Common myeloid progenitor, CD34-positive (primary cell): Measurements from ENCODE around the gene MARCHF3.

Experiments
- CTCF ChIA-PET: fragments of 350-600 bp; sonication (Branson Sonifier 250); formaldehyde crosslinking; loops from one replicate; lab custom pipeline; 2021; ENCODE audit warnings: antibody characterized with exemption; lab: Charles Lee
- POLR2A ChIA-PET: fragments of 350-600 bp; sonication (Branson Sonifier 250); formaldehyde crosslinking; loops from one replicate; lab custom pipeline; 2021; ENCODE audit warnings: antibody characterized with exemption; lab: Charles Lee
- DNase-seq, 3 donors: peaks; one replicate each; pipeline versions ENCODE4 v3.0.0 to v3.0.0-alpha.2; 2013
- H3K27ac ChIP-seq, 2 experiments: 1 replicate in 1 of 2; 2 replicates in 1 of 2; pipeline ENCODE4 v1.7.0; 2013; ENCODE audit warnings: inconsistent platforms in 2 of 2, low read length in 2 of 2, mild to moderate bottlenecking in 2 of 2, low read depth in 1 of 2, moderate library complexity in 1 of 2; ENCODE audit not compliant: severe bottlenecking in 2 of 2, insufficient read depth in 1 of 2, poor library complexity in 1 of 2
- H3K27me3 ChIP-seq, 5 experiments: replicated peaks in 2 of 5; 1 replicate in 3 of 5; 2 replicates in 2 of 5; pipeline versions ENCODE4 v1.6.1 to v1.7.0; 2013; ENCODE audit warnings: low read length in 4 of 5, mild to moderate bottlenecking in 2 of 5, moderate library complexity in 2 of 5, inconsistent platforms in 1 of 5; ENCODE audit not compliant: insufficient read depth in 5 of 5, control insufficient read depth in 4 of 5
- H3K36me3 ChIP-seq, 4 experiments: 1 replicate in 2 of 4; 2 replicates in 2 of 4; pipeline versions ENCODE4 v1.6.1 to v1.7.0; 2013; ENCODE audit warnings: low read length in 3 of 4, control low read depth in 1 of 4, mild to moderate bottlenecking in 1 of 4; ENCODE audit not compliant: control insufficient read depth in 4 of 4, insufficient read depth in 4 of 4
- H3K4me1 ChIP-seq, 4 experiments: 1 replicate in 3 of 4; 2 replicates in 1 of 4; pipeline versions ENCODE4 v1.6.1 to v1.7.1; 2013; ENCODE audit warnings: low read length in 3 of 4, mild to moderate bottlenecking in 3 of 4, control low read depth in 1 of 4, inconsistent platforms in 1 of 4, moderate library complexity in 1 of 4; ENCODE audit not compliant: control insufficient read depth in 4 of 4, insufficient read depth in 4 of 4; ENCODE audit errors: control extremely low read depth in 1 of 4
- H3K4me3 ChIP-seq, 7 experiments: 1 replicate in 4 of 7; 2 replicates in 3 of 7; pipeline versions ENCODE4 v1.5.1 to v1.7.0; 2013; ENCODE audit warnings: mild to moderate bottlenecking in 7 of 7, low read length in 6 of 7, moderate library complexity in 6 of 7, inconsistent platforms in 2 of 7, low read depth in 2 of 7, control low read depth in 1 of 7; ENCODE audit not compliant: insufficient read depth in 4 of 7, control insufficient read depth in 1 of 7; ENCODE audit errors: extremely low read depth in 1 of 7
- H3K9me3 ChIP-seq, 5 experiments: 1 replicate in 4 of 5; 2 replicates in 1 of 5; pipeline versions ENCODE4 v1.6.1 to v1.7.1; 2013; ENCODE audit warnings: low read length in 4 of 5, mild to moderate bottlenecking in 2 of 5, inconsistent platforms in 1 of 5, low read depth in 1 of 5, moderate library complexity in 1 of 5; ENCODE audit not compliant: control insufficient read depth in 4 of 5, insufficient read depth in 2 of 5; ENCODE audit errors: control extremely low read depth in 1 of 5
- WGBS: methylation state at CpG from one replicate; pipeline ENCODE4 v1.1.5; 2013; ENCODE audit not compliant: insufficient coverage; 5-methylcytosine and 5-hydroxymethylcytosine counted together

The MARCHF3 gene

GRCh38 chr5:127031147-127031862 is 947 bp upstream of the MARCHF3 start:
- H3K9me3 ChIP-seq: no peaks in the 10 kb centered on the region
- H3K36me3 ChIP-seq: no peaks in the 10 kb centered on the region
- DNase-seq: peak in 2 of 3 donors; percentile 17 to 31
- H3K4me1 ChIP-seq: peaks cover 4 to 25% (median 24%) of the 10 kb centered on the region in 4 experiments
- ChIA-PET POLR2A (interaction anchor here (0.7 to 1.0 kb wide), 2 partner anchors 13 to 152 kb away, joined by 3 read pairs; no protein-coding TSS in a partner anchor), CTCF (interaction anchor here (0.6 to 1.8 kb wide), 7 partner anchors 10 to 64 kb away, joined by 3 to 5 read pairs (median 3); no protein-coding TSS in a partner anchor)
- peak overlapping the region in 1 of 2 experiments; percentile 76 for H3K27ac ChIP-seq
- H3K27me3 ChIP-seq: no peaks in the 10 kb centered on the region
- WGBS: 17% methylated on average over 41 of the region's 45 CpGs
- H3K4me3 ChIP-seq: peak overlapping the region; percentile 61 to 96 (median 91)

- no peaks in the 10 kb centered on the region for H3K27me3 ChIP-seq
- WGBS: under 1% methylated on average over 43 of the region's 51 CpGs
- peaks cover 4 to 25% (median 24%) of the 10 kb centered on the region in 4 experiments for H3K4me1 ChIP-seq
- H3K27ac ChIP-seq: peak overlapping the region in 1 of 2 experiments; percentile 76
- ChIA-PET POLR2A (interaction anchor here (1.0 to 1.2 kb wide), 3 partner anchors 14 to 58 kb away, joined by 3 to 5 read pairs (median 5); no protein-coding TSS in a partner anchor), CTCF (interaction anchor here (0.9 to 1.9 kb wide), 11 partner anchors 9 to 199 kb away, joined by 3 to 12 read pairs (median 4); no protein-coding TSS in a partner anchor)
- H3K36me3 ChIP-seq: no peaks in the 10 kb centered on the region
- DNase-seq: peak; percentile 58 to 82 (median 74)
- H3K9me3 ChIP-seq: no peaks in the 10 kb centered on the region
- peak overlapping the region; percentile 77 to 96 (median 93) for H3K4me3 ChIP-seq
These were observed 638 bp downstream of the MARCHF3 start for GRCh38 chr5:127029581-127030258.

DNA sequence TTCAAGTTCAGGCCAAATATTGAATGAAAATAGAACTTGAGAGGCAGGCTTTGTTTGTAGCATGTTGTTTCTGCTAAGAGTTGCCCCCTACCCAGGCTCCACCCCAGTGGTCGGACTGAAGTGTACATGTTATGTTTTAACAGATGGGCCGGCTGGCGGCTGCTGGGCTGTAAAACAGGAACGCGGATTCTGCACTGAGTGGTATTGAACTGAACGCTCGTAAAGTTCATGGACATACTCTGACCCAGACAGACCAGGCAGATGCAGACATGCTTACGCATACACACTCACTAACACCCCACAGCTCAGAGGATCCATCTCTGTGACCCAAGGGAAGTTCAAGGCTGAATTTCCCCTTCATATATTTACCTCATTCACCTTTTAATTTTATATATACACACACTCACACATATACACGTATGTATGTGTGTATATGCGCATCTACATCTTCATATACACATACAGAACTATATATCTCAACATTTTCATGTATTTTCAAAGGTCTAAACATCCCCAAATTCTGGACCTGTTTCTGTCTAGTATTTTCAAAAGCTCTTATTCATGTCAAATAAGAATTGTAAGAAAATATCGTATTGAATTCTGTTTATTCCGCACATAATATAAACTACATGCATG is 1.4 kb downstream of the MARCHF3 start:
- 11% methylated on average over 7 of the region's 12 CpGs for WGBS
- POLR2A ChIA-PET: interaction anchor here (0.6 to 1.2 kb wide), 4 partner anchors 13 to 57 kb away, joined by 3 to 5 read pairs (median 4); no protein-coding TSS in a partner anchor
- peak overlapping the region in 6 of 7 experiments; percentile 77 to 96 (median 92) for H3K4me3 ChIP-seq
- CTCF ChIA-PET: interaction anchor here (0.9 to 1.9 kb wide), 11 partner anchors 9 to 198 kb away, joined by 3 to 12 read pairs (median 4); no protein-coding TSS in a partner anchor
- DNase-seq: peak; percentile 40 to 85 (median 79)
- no peaks in the 10 kb centered on the region for H3K9me3 ChIP-seq
- H3K27me3 ChIP-seq: no peaks in the 10 kb centered on the region
- H3K27ac ChIP-seq: peak overlapping the region in 1 of 2 experiments; percentile 76
- H3K36me3 ChIP-seq: no peaks in the 10 kb centered on the region
- peaks cover 4 to 25% (median 24%) of the 10 kb centered on the region in 4 experiments for H3K4me1 ChIP-seq

- no peak overlapping the region for H3K4me3 ChIP-seq
- DNase-seq: no peak
- H3K27ac ChIP-seq: peak overlapping the region in 1 of 2 experiments; percentile 19
- no peaks in the 10 kb centered on the region for H3K9me3 ChIP-seq
- ChIA-PET CTCF (interaction anchor here (1.8 to 2.4 kb wide), 2 partner anchors 24 to 197 kb away, joined by 4 to 7 read pairs; no protein-coding TSS in a partner anchor), POLR2A (no interaction called here)
- no CpG with 5 or more reads among the region's 1 CpG for whole genome bisulfite sequencing
- H3K27me3 ChIP-seq: no peaks in the 10 kb centered on the region
- H3K36me3 ChIP-seq: no peaks in the 10 kb centered on the region
- peaks cover 4 to 25% (median 24%) of the 10 kb centered on the region in 4 experiments for H3K4me1 ChIP-seq
These were observed 2.8 kb downstream of the MARCHF3 start for GRCh38 chr5:127027539-127027938.

DNA sequence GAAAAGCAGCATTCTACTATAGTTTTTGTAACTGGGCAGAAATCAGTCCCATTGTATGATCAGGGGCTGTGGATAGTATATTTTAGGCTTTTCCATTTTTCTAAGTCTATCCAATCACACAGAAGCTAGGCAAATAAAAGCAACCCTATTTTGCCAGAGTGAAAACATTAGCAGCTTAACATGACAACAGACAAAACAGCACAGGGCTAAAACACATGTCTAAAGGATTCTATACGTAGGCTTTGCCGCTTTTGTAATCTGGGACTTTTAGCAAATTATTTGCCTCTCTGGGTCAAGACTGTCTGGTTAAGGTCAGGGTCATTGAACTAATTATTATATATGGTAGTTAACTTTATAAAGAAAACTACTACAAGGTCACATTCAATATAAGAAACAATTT is 4.2 kb downstream of the MARCHF3 start:
- ChIA-PET POLR2A (no interaction called here), CTCF (interaction anchor here (0.8 to 2.4 kb wide), 6 partner anchors 9 to 94 kb away, joined by 3 to 7 read pairs (median 4); no protein-coding TSS in a partner anchor)
- no peak for DNase-seq
- H3K4me1 ChIP-seq: peaks cover 4 to 22% (median 19%) of the 10 kb centered on the region in 4 experiments
- H3K9me3 ChIP-seq: no peaks in the 10 kb centered on the region
- H3K36me3 ChIP-seq: no peaks in the 10 kb centered on the region
- WGBS: 100% methylated on average over 2 of the region's 2 CpGs
- no peak overlapping the region for H3K4me3 ChIP-seq
- no peaks in the 10 kb centered on the region for H3K27me3 ChIP-seq
- no peak overlapping the region for H3K27ac ChIP-seq

DNA sequence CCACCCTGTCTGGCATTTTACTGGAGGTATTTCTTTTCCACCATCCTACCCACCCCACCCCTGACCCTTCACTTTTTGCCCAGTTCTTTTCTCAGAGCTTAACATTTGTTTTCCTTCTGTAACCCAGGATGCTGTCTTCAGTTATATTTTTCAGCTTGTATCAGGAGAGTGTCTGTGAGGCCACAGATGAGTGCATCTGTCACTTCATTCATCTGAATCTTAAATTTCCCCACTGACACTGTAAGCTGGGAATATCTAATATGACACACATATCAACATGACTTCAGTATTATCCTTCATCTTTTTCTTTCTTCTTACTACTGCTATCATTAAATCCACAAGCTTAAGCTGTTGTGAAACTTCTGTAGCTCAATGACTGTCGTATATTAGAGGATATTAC is 4.9 kb downstream of the MARCHF3 start:
- CTCF ChIA-PET: interaction anchor here (0.6 to 2.4 kb wide), 7 partner anchors 8 to 55 kb away, joined by 3 to 7 read pairs (median 4); no protein-coding TSS in a partner anchor
- POLR2A ChIA-PET: no interaction called here
- WGBS: 75% methylated on average over 1 of the region's 1 CpG

More for the DNA sequence above, 4.9 kb downstream of the MARCHF3 start:
- no peaks in the 10 kb centered on the region for H3K36me3 ChIP-seq
- DNase-seq: no peak
- no peaks in the 10 kb centered on the region for H3K27me3 ChIP-seq
- H3K27ac ChIP-seq: no peak overlapping the region
- peaks cover 4 to 17% (median 15%) of the 10 kb centered on the region in 4 experiments for H3K4me1 ChIP-seq
- no peak overlapping the region for H3K4me3 ChIP-seq
- H3K9me3 ChIP-seq: no peaks in the 10 kb centered on the region
